ENCODE measurements around the gene DDX51.

Gene DDX51

GRCh38 chr12:132182711-132183365, 38.7 kb upstream of the DDX51 start:
- Histone ChIP-seq H2AK5ac (ENCODE audit: low read length) (no peak overlapping the region), H4K91ac (ENCODE audit: low read depth, low read length) (no peak overlapping the region), H2BK12ac (ENCODE audit: low read length) (no peak overlapping the region), H3K79me1 (ENCODE audit: low read length) (no peaks in the 10 kb centered on the region), H3K4me1 (ENCODE audit: control insufficient read depth in 1 of 2, insufficient read depth in 2 of 2, low read length in 2 of 2) (no peaks in the 10 kb centered on the region), H3K27ac (ENCODE audit: low read depth, low read length) (no peak overlapping the region), H3K18ac (ENCODE audit: low read length) (no peak overlapping the region), H2BK120ac (ENCODE audit: insufficient read depth, low read length, poor library complexity) (no peak overlapping the region), H4K8ac (ENCODE audit: low read depth, low read length) (no peak overlapping the region), H2AFZ (ENCODE audit: insufficient read depth, low read length, poor library complexity) (no peak overlapping the region), H3K9me3 (ENCODE audit: insufficient read depth, low read depth, low read length) (peaks cover 17% of the 10 kb centered on the region), H3K4me3 (ENCODE audit: low read depth, low read length) (no peak overlapping the region), H3K4me2 (ENCODE audit: low read length) (no peak overlapping the region), H2BK5ac (ENCODE audit: low read depth, low read length, poor library complexity) (no peak overlapping the region), H3K79me2 (ENCODE audit: control insufficient read depth, insufficient read depth, low read length, poor library complexity) (no peaks in the 10 kb centered on the region), H4K12ac (ENCODE audit: low read depth, low read length) (no peak overlapping the region), H3K27me3 (ENCODE audit: insufficient read depth, low read length) (no peaks in the 10 kb centered on the region), H3K4ac (ENCODE audit: low read depth, low read length) (no peak overlapping the region), H3K14ac (ENCODE audit: low read length) (no peak overlapping the region), H3K23ac (ENCODE audit: low read length) (no peak overlapping the region), H3K9ac (ENCODE audit: low read length) (no peak overlapping the region), H3K36me3 (ENCODE audit: control insufficient read depth in 1 of 2, insufficient read depth in 2 of 2, low read length in 2 of 2) (no peaks in the 10 kb centered on the region)
- WGBS (ENCODE audit: extremely low coverage, insufficient coverage, insufficient read length), result no CpG with 5 or more reads among the region's 10 CpGs
- DNase-seq, result no peak

GRCh38 chr12:132182206-132182710, 38.1 kb upstream of the DDX51 start:
- DNase-seq, result no peak
- Histone ChIP-seq H3K4me1 (ENCODE audit: control insufficient read depth in 1 of 2, insufficient read depth in 2 of 2, low read length in 2 of 2) (no peaks in the 10 kb centered on the region), H3K36me3 (ENCODE audit: control insufficient read depth in 1 of 2, insufficient read depth in 2 of 2, low read length in 2 of 2) (no peaks in the 10 kb centered on the region), H2BK120ac (ENCODE audit: insufficient read depth, low read length, poor library complexity) (no peak overlapping the region), H4K12ac (ENCODE audit: low read depth, low read length) (no peak overlapping the region), H3K14ac (ENCODE audit: low read length) (no peak overlapping the region), H3K4ac (ENCODE audit: low read depth, low read length) (no peak overlapping the region), H3K4me2 (ENCODE audit: low read length) (no peak overlapping the region), H2AK5ac (ENCODE audit: low read length) (no peak overlapping the region), H3K9me3 (ENCODE audit: insufficient read depth, low read depth, low read length) (peaks cover 17% of the 10 kb centered on the region), H3K4me3 (ENCODE audit: low read depth, low read length) (no peak overlapping the region), H2BK12ac (ENCODE audit: low read length) (no peak overlapping the region), H3K79me1 (ENCODE audit: low read length) (no peaks in the 10 kb centered on the region), H2BK5ac (ENCODE audit: low read depth, low read length, poor library complexity) (no peak overlapping the region), H3K18ac (ENCODE audit: low read length) (no peak overlapping the region), H4K8ac (ENCODE audit: low read depth, low read length) (no peak overlapping the region), H3K9ac (ENCODE audit: low read length) (no peak overlapping the region), H4K91ac (ENCODE audit: low read depth, low read length) (no peak overlapping the region), H3K27ac (ENCODE audit: low read depth, low read length) (no peak overlapping the region), H3K23ac (ENCODE audit: low read length) (no peak overlapping the region), H2AFZ (ENCODE audit: insufficient read depth, low read length, poor library complexity) (no peak overlapping the region), H3K27me3 (ENCODE audit: insufficient read depth, low read length) (no peaks in the 10 kb centered on the region), H3K79me2 (ENCODE audit: control insufficient read depth, insufficient read depth, low read length, poor library complexity) (no peaks in the 10 kb centered on the region)
- no CpG with 5 or more reads among the region's 21 CpGs for WGBS (ENCODE audit: extremely low coverage, insufficient coverage, insufficient read length)

GRCh38 chr12:132181570-132182200, 37.6 kb upstream of the DDX51 start:
- Histone ChIP-seq H3K14ac (ENCODE audit: low read length) (no peak overlapping the region), H3K4me3 (ENCODE audit: low read depth, low read length) (peak overlapping the region; percentile 42), H2BK120ac (ENCODE audit: insufficient read depth, low read length, poor library complexity) (no peak overlapping the region), H3K18ac (ENCODE audit: low read length) (no peak overlapping the region), H3K4ac (ENCODE audit: low read depth, low read length) (no peak overlapping the region), H4K8ac (ENCODE audit: low read depth, low read length) (no peak overlapping the region), H3K9ac (ENCODE audit: low read length) (no peak overlapping the region), H2BK12ac (ENCODE audit: low read length) (no peak overlapping the region), H2AFZ (ENCODE audit: insufficient read depth, low read length, poor library complexity) (no peak overlapping the region), H3K79me2 (ENCODE audit: control insufficient read depth, insufficient read depth, low read length, poor library complexity) (no peaks in the 10 kb centered on the region), H3K27ac (ENCODE audit: low read depth, low read length) (no peak overlapping the region), H3K23ac (ENCODE audit: low read length) (no peak overlapping the region), H3K79me1 (ENCODE audit: low read length) (no peaks in the 10 kb centered on the region), H3K4me1 (ENCODE audit: control insufficient read depth in 1 of 2, insufficient read depth in 2 of 2, low read length in 2 of 2) (no peaks in the 10 kb centered on the region), H2AK5ac (ENCODE audit: low read length) (no peak overlapping the region), H3K4me2 (ENCODE audit: low read length) (no peak overlapping the region), H3K27me3 (ENCODE audit: insufficient read depth, low read length) (no peaks in the 10 kb centered on the region), H4K12ac (ENCODE audit: low read depth, low read length) (no peak overlapping the region), H2BK5ac (ENCODE audit: low read depth, low read length, poor library complexity) (no peak overlapping the region), H4K91ac (ENCODE audit: low read depth, low read length) (no peak overlapping the region), H3K9me3 (ENCODE audit: insufficient read depth, low read depth, low read length) (peaks cover 17% of the 10 kb centered on the region), H3K36me3 (ENCODE audit: control insufficient read depth in 1 of 2, insufficient read depth in 2 of 2, low read length in 2 of 2) (no peaks in the 10 kb centered on the region)
- DNase-seq, result no peak
- no CpG with 5 or more reads among the region's 33 CpGs for WGBS (ENCODE audit: extremely low coverage, insufficient coverage, insufficient read length)

GRCh38 chr12:132180648-132181546, 36.8 kb upstream of the DDX51 start:
- H3K23ac ChIP-seq (ENCODE audit: low read length), result peak overlapping the region; percentile 76
- H3K4me3 ChIP-seq (ENCODE audit: low read depth, low read length), result peak overlapping the region; percentile 42
- H2BK5ac ChIP-seq (ENCODE audit: low read depth, low read length, poor library complexity), result no peak overlapping the region
- H4K91ac ChIP-seq (ENCODE audit: low read depth, low read length), result no peak overlapping the region
- no CpG with 5 or more reads among the region's 30 CpGs for WGBS (ENCODE audit: extremely low coverage, insufficient coverage, insufficient read length)
- H4K8ac ChIP-seq (ENCODE audit: low read depth, low read length), result no peak overlapping the region
- no peak overlapping the region for H3K4ac ChIP-seq (ENCODE audit: low read depth, low read length)
- H3K4me1 ChIP-seq (ENCODE audit: control insufficient read depth in 1 of 2, insufficient read depth in 2 of 2, low read length in 2 of 2), result no peaks in the 10 kb centered on the region
- no peaks in the 10 kb centered on the region for H3K79me2 ChIP-seq (ENCODE audit: control insufficient read depth, insufficient read depth, low read length, poor library complexity)
- H3K27me3 ChIP-seq (ENCODE audit: insufficient read depth, low read length), result no peaks in the 10 kb centered on the region
- DNase-seq, result no peak
- no peak overlapping the region for H3K27ac ChIP-seq (ENCODE audit: low read depth, low read length)
- H3K9ac ChIP-seq (ENCODE audit: low read length), result no peak overlapping the region
- H3K36me3 ChIP-seq (ENCODE audit: control insufficient read depth in 1 of 2, insufficient read depth in 2 of 2, low read length in 2 of 2), result no peaks in the 10 kb centered on the region
- no peak overlapping the region for H2AK5ac ChIP-seq (ENCODE audit: low read length)
- H3K79me1 ChIP-seq (ENCODE audit: low read length), result no peaks in the 10 kb centered on the region
- H3K9me3 ChIP-seq (ENCODE audit: insufficient read depth, low read depth, low read length), result peaks cover 17% of the 10 kb centered on the region
- no peak overlapping the region for H2BK120ac ChIP-seq (ENCODE audit: insufficient read depth, low read length, poor library complexity)
- no peak overlapping the region for H2AFZ ChIP-seq (ENCODE audit: insufficient read depth, low read length, poor library complexity)
- H3K18ac ChIP-seq (ENCODE audit: low read length), result no peak overlapping the region
- H3K14ac ChIP-seq (ENCODE audit: low read length), result no peak overlapping the region
- no peak overlapping the region for H2BK12ac ChIP-seq (ENCODE audit: low read length)
- no peak overlapping the region for H3K4me2 ChIP-seq (ENCODE audit: low read length)
- no peak overlapping the region for H4K12ac ChIP-seq (ENCODE audit: low read depth, low read length)
